ENCODE measurements around the gene TMEM121. TPM values are rescaled to one million over a fixed set of nuclear protein-coding genes. Genes with fewer than 3 reads are reported as not detected.
A peak's percentile ranks its signal among the peaks of the same experiment; 100 is the strongest.
"Not testable (repeated sequence)": the region's sequence is repeated elsewhere in the genome, so short reads cannot be mapped to it uniquely, and the experiment has no call there.

The TMEM121 gene
- total RNA-seq, 3 donors from 2014 or later, result 14.4 to 24.6 (median 19.5) TPM

DNA sequence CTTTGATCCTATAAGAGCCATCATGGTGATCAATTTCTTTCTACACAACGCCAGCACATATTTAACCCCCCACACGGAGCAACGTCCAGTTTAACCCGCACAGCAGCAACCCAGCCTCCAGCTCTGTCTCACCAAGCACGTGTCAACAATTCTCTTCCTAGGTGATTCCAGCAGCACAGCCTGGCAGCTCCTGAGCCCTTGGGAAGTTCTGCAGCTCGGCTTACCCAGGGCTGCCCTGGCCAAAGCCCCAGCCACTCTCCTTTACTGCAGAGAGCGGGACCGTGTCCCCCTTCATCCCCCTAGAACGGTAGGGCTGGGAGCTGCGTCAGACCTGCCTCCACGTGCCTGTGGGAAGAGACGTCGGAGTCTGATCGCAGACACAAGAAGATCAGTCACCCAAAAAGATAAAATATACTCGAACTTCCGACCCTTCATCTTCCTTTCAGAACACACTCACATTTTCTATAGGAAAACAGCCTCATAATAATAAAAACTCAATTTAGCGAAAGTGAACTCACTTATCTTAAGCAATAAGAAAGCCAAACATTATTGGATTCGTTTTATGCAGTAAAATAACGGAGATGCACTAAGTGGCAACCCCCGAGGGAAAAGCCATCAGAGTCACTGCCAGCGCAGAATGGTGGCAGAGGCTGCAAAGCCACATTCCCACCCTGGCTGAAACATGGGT lies 7.6 kb downstream of the TMEM121 start:
- H3K4me3 Mint-ChIP-seq, result no peak overlapping the region

DNA sequence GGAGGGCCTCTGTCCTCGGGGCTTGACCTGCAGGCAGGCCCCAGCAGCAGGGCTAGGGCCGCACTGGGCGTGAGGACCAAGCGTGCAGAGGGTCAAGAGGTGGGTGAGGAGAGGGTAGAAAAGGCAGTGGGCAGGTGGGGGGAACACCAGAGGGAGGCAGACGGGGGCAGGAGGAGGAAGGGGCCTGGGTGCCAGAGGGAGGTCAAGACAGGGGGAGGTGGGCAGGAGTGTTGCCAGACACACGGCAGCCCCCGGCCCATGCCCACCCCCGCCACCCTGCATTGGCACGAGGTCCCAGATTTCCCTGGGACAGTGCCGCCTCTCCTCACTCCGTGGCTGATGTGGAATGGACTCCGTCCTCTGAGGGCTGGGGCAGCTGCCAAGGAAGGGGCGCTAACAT lies 8.2 kb downstream of the TMEM121 start:
- ATAC-seq (no peak), DNase-seq (no peak)
- no peaks in the 10 kb centered on the region for H3K9me3 Mint-ChIP-seq
- H3K4me1 Mint-ChIP-seq (ENCODE audit: low read depth), result peaks cover 9% of the 10 kb centered on the region
- H3K27me3 Mint-ChIP-seq (ENCODE audit: low read depth), result no peaks in the 10 kb centered on the region
- no peak overlapping the region for H3K4me3 Mint-ChIP-seq
- no peaks in the 10 kb centered on the region for H3K36me3 Mint-ChIP-seq (ENCODE audit: insufficient read depth)

More for the DNA sequence above, 7.6 kb downstream of the TMEM121 start:
- H3K9me3 Mint-ChIP-seq, result no peaks in the 10 kb centered on the region
- H3K4me1 Mint-ChIP-seq (ENCODE audit: low read depth), result peaks cover 13% of the 10 kb centered on the region
- DNase-seq (no peak), ATAC-seq (no peak)
- H3K27me3 Mint-ChIP-seq (ENCODE audit: low read depth), result no peaks in the 10 kb centered on the region
- H3K36me3 Mint-ChIP-seq (ENCODE audit: insufficient read depth), result no peaks in the 10 kb centered on the region

DNA sequence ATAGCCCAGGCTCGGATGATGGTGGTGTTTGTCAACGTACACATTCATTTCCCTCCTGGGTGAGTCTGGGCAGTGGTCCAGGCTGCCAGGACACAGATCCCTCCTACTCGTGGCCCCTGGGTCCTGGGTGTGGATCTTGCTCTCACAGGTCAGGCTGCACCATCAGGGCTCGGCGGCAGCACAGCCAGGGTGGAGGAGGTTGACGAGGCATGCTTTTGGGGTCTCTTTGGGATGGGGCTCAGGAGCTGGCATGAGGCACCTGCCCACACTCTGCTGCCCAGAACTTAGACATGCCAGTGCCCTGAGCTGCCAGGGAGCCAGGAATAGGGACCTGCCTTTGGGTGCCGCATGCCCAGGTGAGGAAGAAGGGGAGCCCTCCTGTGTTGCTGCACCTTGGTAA lies 9.7 kb downstream of the TMEM121 start:
- Mint-ChIP-seq H3K4me3 (no peak overlapping the region), H3K9me3 (no peaks in the 10 kb centered on the region), H3K36me3 (ENCODE audit: insufficient read depth) (no peaks in the 10 kb centered on the region), H3K27me3 (ENCODE audit: low read depth) (peaks cover 4% of the 10 kb centered on the region), H3K4me1 (ENCODE audit: low read depth) (peaks cover 3% of the 10 kb centered on the region)
- no peak for ATAC-seq
- no peak for DNase-seq

DNA sequence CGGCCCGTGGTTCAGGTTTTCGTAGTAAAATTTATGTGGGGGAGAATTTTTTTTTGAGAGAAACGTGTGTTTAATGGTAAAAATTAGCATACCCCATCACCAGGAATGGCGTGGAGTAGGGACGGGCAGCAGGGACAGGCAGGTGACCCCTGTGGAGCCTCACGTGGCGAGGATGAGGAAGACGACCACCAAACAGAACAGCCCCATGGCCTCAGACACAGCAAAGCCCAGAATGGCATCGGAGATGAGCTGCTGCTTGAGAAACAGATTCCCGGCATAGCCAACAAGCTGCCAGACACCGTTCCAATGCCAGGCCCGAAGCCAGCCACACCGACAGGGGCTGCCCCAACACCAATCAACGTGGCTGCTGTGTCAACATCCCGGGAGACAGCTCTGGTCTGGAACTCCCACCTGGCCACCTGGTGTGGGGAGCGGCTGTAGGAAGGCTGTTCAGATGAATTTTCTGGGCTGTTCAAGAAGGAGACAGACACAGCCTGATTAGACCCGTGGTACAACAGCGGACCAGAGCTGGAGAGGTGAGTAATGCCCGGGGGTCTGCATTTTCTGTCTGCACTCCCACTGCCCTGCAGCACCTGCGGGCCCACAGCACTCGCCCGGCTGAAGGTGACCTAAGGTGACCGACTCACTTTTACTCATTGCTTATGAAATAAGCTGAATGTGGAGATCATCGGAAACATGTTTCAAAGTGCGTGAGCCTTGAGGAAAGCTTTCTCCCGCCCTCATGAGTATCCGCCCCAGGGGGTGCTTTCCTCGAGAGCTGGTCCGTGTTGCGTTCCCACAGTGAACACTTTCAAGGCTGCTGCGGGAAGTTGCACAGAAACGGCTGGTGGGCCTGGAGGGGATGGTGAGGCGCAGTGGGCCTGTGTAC lies 10.6 kb downstream of the TMEM121 start:
- DNase-seq, result no peak
- H3K9me3 Mint-ChIP-seq, result no peaks in the 10 kb centered on the region
- no peak overlapping the region for H3K4me3 Mint-ChIP-seq
- no peak for ATAC-seq
- H3K36me3 Mint-ChIP-seq (ENCODE audit: insufficient read depth), result no peaks in the 10 kb centered on the region
- peaks cover 13% of the 10 kb centered on the region for H3K27me3 Mint-ChIP-seq (ENCODE audit: low read depth)
- peaks cover 3% of the 10 kb centered on the region for H3K4me1 Mint-ChIP-seq (ENCODE audit: low read depth)

DNA sequence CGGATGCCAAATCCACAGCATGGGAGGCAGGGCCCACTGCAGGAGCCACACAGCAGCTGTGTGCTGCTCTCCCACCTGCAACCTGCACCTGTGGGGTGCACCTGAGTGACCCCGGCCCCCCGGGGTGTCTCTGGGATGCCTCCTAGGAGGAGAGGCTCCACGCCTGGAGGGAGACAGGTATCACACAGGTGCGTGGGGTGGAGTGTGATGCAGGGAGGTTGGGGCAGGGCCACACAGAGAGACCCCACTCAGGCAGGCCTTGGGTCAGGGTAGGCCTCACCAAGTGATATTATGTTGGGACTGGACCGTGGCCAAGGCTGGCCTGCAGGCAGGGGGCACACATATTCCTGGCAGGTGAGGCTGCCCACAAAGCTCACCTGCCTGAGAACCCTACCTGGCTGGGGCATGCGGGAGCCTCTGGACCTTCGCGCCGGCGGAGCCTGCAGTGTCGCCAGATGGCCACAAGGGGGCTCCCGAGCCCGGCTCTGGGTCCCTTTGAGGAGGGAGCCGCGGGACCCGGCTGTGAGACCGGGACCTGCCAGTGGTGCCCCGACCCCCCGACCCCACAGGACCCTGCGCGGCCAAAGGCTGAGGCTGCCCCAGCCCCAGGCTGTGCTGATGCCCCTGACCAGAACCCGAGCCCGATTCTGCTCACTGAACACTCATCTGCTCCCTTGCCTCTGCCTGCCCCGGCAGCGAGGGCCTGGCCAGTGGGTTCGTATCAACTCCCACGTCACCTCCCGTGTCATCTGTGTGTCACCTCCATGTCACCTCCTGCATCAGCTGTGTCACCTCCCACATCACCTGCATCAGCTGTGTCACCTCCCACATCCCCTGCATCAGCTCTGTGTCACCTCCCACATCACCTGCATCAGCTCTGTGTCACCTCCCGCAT lies 11.4 kb downstream of the TMEM121 start:
- peak; percentile 84 to 85 for ATAC-seq
- Mint-ChIP-seq H3K4me3 (no peak overlapping the region), H3K4me1 (ENCODE audit: low read depth) (peaks cover under 1% of the 10 kb centered on the region)

DNA sequence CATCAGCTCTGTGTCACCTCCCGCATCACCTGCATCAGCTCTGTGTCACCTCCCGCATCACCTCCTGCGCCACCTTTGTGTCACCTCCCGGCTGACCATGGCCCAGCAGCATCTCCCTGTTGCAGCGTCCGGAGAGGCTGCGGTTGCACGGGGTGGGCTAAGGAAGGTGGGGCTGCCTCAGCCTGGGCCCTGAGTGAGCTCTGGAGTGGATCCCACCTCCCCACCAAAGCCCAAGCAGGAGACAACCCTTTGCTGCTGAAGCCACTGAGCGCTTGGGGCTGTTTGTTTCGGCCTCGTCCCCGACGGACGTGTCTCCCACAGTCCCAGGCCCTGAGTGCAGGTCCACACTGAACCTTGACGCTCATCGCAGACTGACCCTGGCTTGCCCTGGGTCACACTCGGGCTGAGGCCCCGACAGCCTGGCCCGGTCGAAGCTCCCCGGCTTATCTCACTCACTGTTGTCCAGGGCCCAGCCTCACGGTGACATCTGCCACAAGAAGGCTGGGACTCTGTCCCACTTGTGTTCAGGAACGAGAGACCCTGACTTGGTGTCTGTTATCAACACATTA lies 12.2 kb downstream of the TMEM121 start:
- DNase-seq, result no peak
- Mint-ChIP-seq H3K36me3 (ENCODE audit: insufficient read depth) (no peaks in the 10 kb centered on the region), H3K9me3 (peaks cover 9% of the 10 kb centered on the region), H3K27me3 (ENCODE audit: low read depth) (peaks cover 13% of the 10 kb centered on the region), H3K4me1 (ENCODE audit: low read depth) (no peaks in the 10 kb centered on the region), H3K4me3 (no peak overlapping the region)
- no peak for ATAC-seq

More for the DNA sequence above, 11.4 kb downstream of the TMEM121 start:
- Mint-ChIP-seq H3K9me3 (peaks cover 4% of the 10 kb centered on the region), H3K27me3 (ENCODE audit: low read depth) (peaks cover 13% of the 10 kb centered on the region), H3K36me3 (ENCODE audit: insufficient read depth) (no peaks in the 10 kb centered on the region)
- DNase-seq, result peak; percentile 73

DNA sequence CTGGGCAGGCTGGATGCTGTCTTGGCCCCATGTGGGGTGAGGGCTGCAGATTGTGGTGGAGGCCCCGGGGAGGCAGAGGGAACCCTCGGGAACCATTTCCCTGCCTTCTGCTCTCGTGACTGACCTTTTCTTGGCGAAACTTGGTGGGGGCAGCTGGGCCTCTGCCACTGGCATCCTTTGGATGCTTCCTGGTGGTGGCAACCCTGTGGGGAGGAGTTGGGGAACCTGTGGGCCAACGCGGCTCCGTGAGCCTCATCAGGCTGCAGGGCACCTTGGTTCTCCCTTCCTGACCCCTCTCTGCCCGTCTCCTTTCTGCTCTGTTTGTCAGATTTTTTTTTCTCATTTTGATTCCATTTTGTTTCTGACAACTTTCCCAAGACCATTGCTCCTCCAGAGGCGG lies 14.4 kb downstream of the TMEM121 start:
- Mint-ChIP-seq H3K9me3 (peaks cover 11% of the 10 kb centered on the region), H3K27me3 (ENCODE audit: low read depth) (peaks cover 13% of the 10 kb centered on the region), H3K4me3 (no peak overlapping the region), H3K36me3 (ENCODE audit: insufficient read depth) (no peaks in the 10 kb centered on the region), H3K4me1 (ENCODE audit: low read depth) (no peaks in the 10 kb centered on the region)
- ATAC-seq, result no peak
- DNase-seq, result no peak

DNA sequence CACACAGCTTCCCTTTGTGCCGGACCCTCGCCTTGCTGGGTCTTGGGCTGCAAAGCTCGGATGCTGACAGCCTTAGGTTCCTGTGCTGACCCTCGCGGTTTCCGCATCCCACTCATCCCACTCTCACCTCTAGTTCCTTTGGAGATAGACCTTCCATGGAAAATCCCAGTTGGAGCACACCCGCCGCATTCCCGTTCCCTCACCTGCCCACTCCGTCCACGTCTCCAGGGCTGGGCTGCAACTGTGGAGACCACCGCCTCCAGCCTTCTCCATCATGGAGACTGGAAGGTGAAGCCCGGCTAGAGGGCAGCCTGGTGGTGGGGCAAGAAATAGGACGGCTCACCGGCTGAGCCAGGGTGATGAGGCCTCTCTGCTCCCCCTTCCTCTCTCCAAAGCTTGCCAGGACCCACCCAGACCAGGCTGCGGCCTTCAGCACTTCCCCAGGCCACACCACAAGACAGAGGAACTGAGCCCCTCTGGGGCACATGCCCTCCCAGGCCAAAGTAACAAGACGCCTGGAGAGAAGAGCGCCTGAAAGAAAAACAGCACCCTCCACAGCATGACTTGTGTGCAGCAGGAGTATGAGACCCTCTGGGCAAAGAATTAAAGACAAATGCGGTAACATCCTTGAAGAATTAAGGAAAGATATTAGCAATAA lies 15.0 kb downstream of the TMEM121 start:
- peaks cover 13% of the 10 kb centered on the region for H3K27me3 Mint-ChIP-seq (ENCODE audit: low read depth)
- no peaks in the 10 kb centered on the region for H3K36me3 Mint-ChIP-seq (ENCODE audit: insufficient read depth)
- H3K9me3 Mint-ChIP-seq, result peaks cover 11% of the 10 kb centered on the region
- no peak overlapping the region for H3K4me3 Mint-ChIP-seq
- H3K4me1 Mint-ChIP-seq (ENCODE audit: low read depth), result no peaks in the 10 kb centered on the region
- ATAC-seq (no peak), DNase-seq (no peak)

DNA sequence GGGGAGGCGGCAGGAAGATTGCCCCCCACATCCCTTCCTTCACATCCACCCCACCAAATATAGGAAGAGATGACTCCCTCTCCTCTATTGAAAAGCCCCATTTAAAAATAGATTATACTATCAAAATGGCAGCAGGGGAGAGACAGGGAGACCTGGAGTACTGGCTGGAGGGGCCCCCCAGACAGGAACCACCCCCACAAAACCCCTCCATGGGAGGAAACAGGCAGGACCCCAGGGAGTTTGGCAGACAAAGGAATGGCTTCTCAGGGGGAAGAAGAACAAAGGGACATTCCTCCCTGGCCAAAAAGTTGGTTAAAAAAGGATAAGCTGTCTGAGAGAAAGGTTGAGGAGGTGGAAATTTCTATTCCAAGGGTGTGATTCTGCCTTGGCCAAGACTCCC lies 19.3 kb downstream of the TMEM121 start:
- not testable (repeated sequence) for ATAC-seq; H3K4me3 Mint-ChIP-seq; H3K4me1 Mint-ChIP-seq (ENCODE audit: low read depth); H3K36me3 Mint-ChIP-seq (ENCODE audit: insufficient read depth); DNase-seq
- H3K9me3 Mint-ChIP-seq, result peaks cover 11% of the 10 kb centered on the region
- peaks cover 16% of the 10 kb centered on the region for H3K27me3 Mint-ChIP-seq (ENCODE audit: low read depth)

DNA sequence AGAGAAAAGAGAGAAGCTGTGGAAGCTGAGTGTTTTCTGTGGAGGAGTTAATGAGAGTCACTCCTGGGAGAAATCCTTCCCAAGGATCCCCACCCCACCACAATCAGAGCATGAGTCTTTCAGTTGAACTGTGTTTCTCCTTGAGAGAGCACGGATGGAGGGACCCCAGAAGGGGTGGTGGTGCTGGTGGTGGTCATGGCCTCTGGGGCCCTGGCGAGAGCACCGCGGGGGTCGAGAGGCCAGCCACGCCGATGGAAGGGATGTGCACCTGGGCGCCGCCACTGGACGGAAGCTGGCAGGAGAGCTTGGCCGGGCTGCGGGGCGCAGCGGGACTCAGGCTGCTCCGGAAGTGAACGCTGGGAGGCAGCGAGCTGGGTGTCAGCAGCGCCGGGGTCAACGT lies 20.0 kb downstream of the TMEM121 start:
- not testable (repeated sequence) for DNase-seq; H3K4me3 Mint-ChIP-seq; ATAC-seq; H3K4me1 Mint-ChIP-seq (ENCODE audit: low read depth); H3K36me3 Mint-ChIP-seq (ENCODE audit: insufficient read depth)
- H3K9me3 Mint-ChIP-seq, result peaks cover 11% of the 10 kb centered on the region
- H3K27me3 Mint-ChIP-seq (ENCODE audit: low read depth), result peaks cover 11% of the 10 kb centered on the region

DNA sequence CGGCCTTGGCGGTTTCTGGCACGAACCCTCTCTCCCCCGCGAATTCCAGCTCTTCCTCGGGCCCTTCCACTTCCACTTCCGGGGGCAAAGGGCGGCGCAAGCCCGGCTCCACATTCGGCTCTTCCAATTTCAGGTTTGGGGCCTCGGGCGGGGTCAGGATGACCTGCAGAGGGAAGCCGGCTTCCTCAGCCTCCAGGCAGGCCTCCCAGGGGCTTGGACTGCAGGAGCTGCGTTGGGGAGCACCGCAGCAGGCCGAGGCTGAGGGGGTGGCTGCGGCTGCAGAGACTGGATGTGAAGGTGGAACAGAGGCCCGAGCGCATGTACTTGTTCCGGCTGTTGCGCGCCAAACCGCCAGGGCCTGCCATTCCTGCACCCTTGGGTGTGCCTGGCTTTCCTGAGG lies 20.7 kb downstream of the TMEM121 start:
- not testable (repeated sequence) for H3K36me3 Mint-ChIP-seq (ENCODE audit: insufficient read depth); ATAC-seq; H3K27me3 Mint-ChIP-seq (ENCODE audit: low read depth); DNase-seq; H3K4me3 Mint-ChIP-seq; H3K4me1 Mint-ChIP-seq (ENCODE audit: low read depth)
- peaks cover 11% of the 10 kb centered on the region for H3K9me3 Mint-ChIP-seq

DNA sequence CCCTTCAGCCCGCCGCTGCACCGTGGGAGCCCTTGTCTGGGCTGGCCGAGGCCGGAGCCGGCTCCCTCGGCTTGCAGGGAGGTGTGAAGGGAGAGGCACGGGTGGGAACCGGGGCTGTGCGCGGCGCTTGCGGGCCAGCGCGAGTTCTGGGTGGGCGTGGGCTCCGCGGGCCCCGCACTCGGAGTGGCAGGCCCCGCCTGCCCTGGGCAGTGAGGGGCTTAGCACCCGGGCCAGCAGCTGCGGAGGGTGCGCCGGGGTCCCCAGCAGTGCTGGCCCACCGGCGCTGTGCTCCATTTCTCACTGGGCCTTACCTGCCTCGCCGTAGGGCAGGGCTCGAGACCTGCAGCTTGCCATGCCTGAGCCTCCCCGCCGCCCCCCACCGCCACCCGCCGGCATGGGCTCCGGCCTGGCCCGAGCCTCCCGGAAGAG lies 21.4 kb downstream of the TMEM121 start:
- ATAC-seq (no peak), DNase-seq (no peak)
- no peaks in the 10 kb centered on the region for H3K4me1 Mint-ChIP-seq (ENCODE audit: low read depth)
- H3K9me3 Mint-ChIP-seq, result peaks cover 8% of the 10 kb centered on the region
- H3K4me3 Mint-ChIP-seq, result no peak overlapping the region
- H3K27me3 Mint-ChIP-seq (ENCODE audit: low read depth), result peaks cover 5% of the 10 kb centered on the region
- H3K36me3 Mint-ChIP-seq (ENCODE audit: insufficient read depth), result no peaks in the 10 kb centered on the region

DNA sequence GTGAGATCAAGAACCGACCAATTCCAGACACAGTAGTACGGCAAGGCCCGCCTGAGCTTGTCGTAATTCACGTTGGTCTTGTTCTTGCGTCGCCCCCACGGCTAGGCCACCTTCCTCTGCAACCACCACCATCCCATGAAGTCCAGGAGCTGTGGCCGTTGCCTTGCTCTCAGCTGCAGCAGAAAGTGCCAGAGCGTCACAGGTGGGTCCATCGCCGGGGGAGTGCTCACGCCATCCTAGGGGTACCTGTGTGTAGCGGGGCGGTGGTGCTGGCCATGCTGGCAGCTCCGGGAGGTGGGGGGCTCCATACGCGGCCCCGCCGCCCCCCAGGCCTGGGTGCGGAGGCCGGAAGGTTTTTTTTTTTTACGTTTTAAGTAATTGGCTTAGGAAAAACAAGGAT lies 23.1 kb downstream of the TMEM121 start:
- peaks cover 5% of the 10 kb centered on the region for H3K27me3 Mint-ChIP-seq (ENCODE audit: low read depth)
- no peaks in the 10 kb centered on the region for H3K9me3 Mint-ChIP-seq
- ATAC-seq (no peak), DNase-seq (no peak)
- H3K4me1 Mint-ChIP-seq (ENCODE audit: low read depth), result no peaks in the 10 kb centered on the region
- no peaks in the 10 kb centered on the region for H3K36me3 Mint-ChIP-seq (ENCODE audit: insufficient read depth)
- no peak overlapping the region for H3K4me3 Mint-ChIP-seq

All from activated T-cell treated with anti-CD3 and anti-CD28 coated beads, Interleukin-2, amount 50 U/mL, for 4 hours (primary cell).